HFF-Myc (cell line): ENCODE results near the gene ATP2A3.

Experiments
- DNase-seq: peaks from one replicate; pipeline ENCODE4 v3.0.0-alpha.2; 2011; ENCODE audit warnings: low read depth; ENCODE audit errors: extremely low read depth
- H3K4me3 ChIP-seq: replicated peaks from 2 replicates; pipeline ENCODE4 v1.5.1; 2011; ENCODE audit warnings: low read depth, mild to moderate bottlenecking, control low read depth, low read length
- CTCF ChIP-seq: IDR thresholded peaks from 2 replicates; pipeline ENCODE4 v1.5.1; 2012; ENCODE audit warnings: mild to moderate bottlenecking, low read depth, low read length, control low read depth; ENCODE audit errors: missing control alignments

Gene ATP2A3

DNA sequence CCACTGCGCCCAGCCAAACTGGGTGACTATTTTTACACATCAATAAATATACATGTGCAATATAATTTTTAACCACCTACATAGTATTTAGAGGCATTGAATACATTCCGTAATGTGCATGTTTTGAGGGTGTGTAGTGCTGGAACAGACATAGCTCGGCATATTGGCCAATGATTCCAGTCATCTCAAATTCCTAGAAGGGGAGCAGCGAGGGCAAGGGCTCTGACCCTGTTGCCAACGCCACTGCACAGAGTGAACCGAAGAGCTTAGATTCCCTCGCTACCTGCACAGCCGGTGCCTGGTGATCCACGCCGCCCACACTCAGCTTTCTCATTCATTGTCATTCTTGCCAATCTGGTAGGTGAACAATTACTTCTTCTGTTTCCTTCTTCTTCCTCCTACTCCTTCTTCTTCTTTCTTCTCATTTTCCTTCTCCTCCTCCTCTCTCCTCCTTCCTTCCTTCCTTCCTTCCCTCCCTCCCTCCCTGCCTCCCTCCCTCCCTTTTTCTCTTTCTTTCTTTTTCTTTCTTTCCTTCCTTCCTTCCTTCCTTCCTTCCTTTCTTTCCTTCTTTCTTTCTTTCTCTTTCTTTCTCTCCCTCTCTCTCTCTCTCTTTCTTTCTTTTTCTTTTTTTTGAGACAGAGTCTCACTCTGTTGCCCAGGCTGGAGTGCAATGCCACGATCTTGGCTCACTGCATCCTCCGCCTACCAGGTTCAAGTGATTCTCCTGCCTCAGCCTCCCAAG is 26.3 kb upstream of the ATP2A3 start:
- no peak overlapping the region for H3K4me3 ChIP-seq
- TF ChIP-seq CTCF: no peak
- no peak for DNase-seq

GRCh38 chr17:3989041-3989886 is 25.0 kb upstream of the ATP2A3 start:
- no peak overlapping the region for H3K4me3 ChIP-seq
- DNase-seq: no peak
- no peak for TF ChIP-seq CTCF

- DNase-seq: no peak
- TF ChIP-seq CTCF: no peak
- no peak overlapping the region for H3K4me3 ChIP-seq
Observed at GRCh38 chr17:3988297-3989040, 24.2 kb upstream of the ATP2A3 start.

- no peak for DNase-seq
- H3K4me3 ChIP-seq: no peak overlapping the region
- TF ChIP-seq CTCF: no peak
Observed at GRCh38 chr17:3986939-3987335, 22.7 kb upstream of the ATP2A3 start.

GRCh38 chr17:3986270-3986938 is 22.2 kb upstream of the ATP2A3 start:
- no peak for TF ChIP-seq CTCF
- DNase-seq: no peak
- H3K4me3 ChIP-seq: no peak overlapping the region

GRCh38 chr17:3985846-3986245 is 21.6 kb upstream of the ATP2A3 start:
- no peak overlapping the region for H3K4me3 ChIP-seq
- TF ChIP-seq CTCF: no peak
- no peak for DNase-seq
